HepG2 (cell line): Measurements from ENCODE around the gene TXNDC12. TPM values are rescaled to one million over a fixed set of nuclear protein-coding genes. Genes with fewer than 3 reads are reported as not detected.

ENCODE experiments used
- ATAC-seq: fragments of 200-7000 bp; cut with Tn5 transposase; 3 replicates; pipeline ENCODE4 v1.9.1; 2020; ENCODE audit warnings: mild to moderate bottlenecking, moderate library complexity
- BruUV-seq: library from RNA; stranded (reverse); fragments of 400-500 nt; replicated peaks from 2 replicates; lab custom pipeline; 2021; lab: Mats Ljungman, UMichigan
- CTCF ChIA-PET: fragments of 300-600 bp; formaldehyde crosslinking; extraction: SDS; loops from one replicate; lab custom pipeline; 2021; ENCODE audit warnings: low total read pairs, inconsistent platforms, low intra/inter-chr PET ratio; lab: Yijun Ruan, JAX
- POLR2A ChIA-PET: fragments of 350-600 bp; sonication (Branson Sonifier 250); formaldehyde crosslinking; loops from one replicate; lab custom pipeline; 2020; ENCODE audit warnings: antibody characterized with exemption, inconsistent platforms; lab: Yijun Ruan, JAX
- DNase-seq: peaks from one replicate; pipeline ENCODE4 v3.0.0-alpha.2; 2015; ENCODE audit warnings: low spot score
- FAIRE-seq: peaks from 3 replicates; lab custom pipeline; 2011; peaks lifted over from hg19 to GRCh38; lab: Jason Lieb, UNC
- H2AFZ ChIP-seq: one replicate; pipeline ENCODE4 v1.6.1; 2011; ENCODE audit warnings: low read length, inconsistent platforms
- H3K27ac ChIP-seq: fragments of 300-600 bp; 3 replicates; pipeline ENCODE4 v1.8.0; 2011; ENCODE audit warnings: mixed run types, mild to moderate bottlenecking, mixed read lengths, low read length, inconsistent platforms; ENCODE audit not compliant: insufficient read depth; ENCODE audit errors: extremely low read length
- H3K27me3 ChIP-seq, 2 experiments: fragments of 200-600 bp in 1 of 2; 2 replicates in 1 of 2; 3 replicates in 1 of 2; pipeline versions ENCODE4 v1.6.0 to v1.8.0; 2011; ENCODE audit warnings: low read length in 2 of 2, mild to moderate bottlenecking in 2 of 2, moderate library complexity in 2 of 2, inconsistent platforms in 1 of 2; ENCODE audit not compliant: insufficient read depth in 2 of 2, control insufficient read depth in 1 of 2
- H3K36me3 ChIP-seq, 2 experiments: fragments of 200-600 bp in 1 of 2; replicated peaks in 1 of 2; 2 replicates in 1 of 2; 3 replicates in 1 of 2; pipeline versions ENCODE4 v1.5.1 to v1.8.0; 2011; ENCODE audit warnings: low read length in 2 of 2, inconsistent platforms in 1 of 2; ENCODE audit not compliant: insufficient read depth in 2 of 2, control insufficient read depth in 1 of 2
- H3K4me1 ChIP-seq: 2 replicates; pipeline ENCODE4 v1.5.1; 2012; ENCODE audit warnings: low read length, inconsistent platforms; ENCODE audit not compliant: insufficient read depth
- H3K4me2 ChIP-seq: 2 replicates; pipeline ENCODE4 v1.6.0; 2011; ENCODE audit warnings: low read depth, low read length, inconsistent platforms
- H3K4me3 ChIP-seq, 3 experiments: fragments of 200-600 bp in 1 of 3; sonication (generic), shearing (Covaris generic) in 1 of 3; replicated peaks in 1 of 3; 2 replicates each; pipeline ENCODE4 v1.5.1; 2011 to 2016; ENCODE audit warnings: low read length in 3 of 3, inconsistent platforms in 2 of 3, low read depth in 2 of 3, mild to moderate bottlenecking in 2 of 3, control low read depth in 1 of 3, mixed read lengths in 1 of 3; ENCODE audit not compliant: insufficient read depth in 1 of 3
- H3K79me2 ChIP-seq: one replicate; pipeline ENCODE4 v1.6.1; 2011; ENCODE audit warnings: low read length, inconsistent platforms; ENCODE audit not compliant: insufficient read depth
- H3K9ac ChIP-seq: 2 replicates; pipeline ENCODE4 v1.6.0; 2011; ENCODE audit warnings: mild to moderate bottlenecking, low read depth, low read length, inconsistent platforms; ENCODE audit not compliant: insufficient read depth
- H3K9me3 ChIP-seq: 2 replicates; pipeline ENCODE4 v1.5.1; 2012; ENCODE audit warnings: mild to moderate bottlenecking, low read length
- H4K20me1 ChIP-seq: 2 replicates; pipeline ENCODE4 v1.6.0; 2011; ENCODE audit warnings: inconsistent platforms, mild to moderate bottlenecking, low read length, moderate library complexity; ENCODE audit not compliant: insufficient read depth
- HNRNPUL1 ChIP-seq: fragments of 200-400 bp; formaldehyde crosslinking; IDR thresholded peaks from 2 replicates; pipeline ENCODE4 v1.6.1; 2017; ENCODE audit warnings: low read depth, mild to moderate bottlenecking, low read length, moderate library complexity
- LCORL ChIP-seq, 2 experiments: fragments of 450-650 bp in 1 of 2; sonication (generic) in 1 of 2; formaldehyde crosslinking in 1 of 2; IDR thresholded peaks; 2 replicates each; pipeline versions ENCODE4 v1.5.0 to v1.6.1; 2017 to 2020; ENCODE audit warnings: antibody characterized with exemption in 1 of 2, missing genetic modification reagents in 1 of 2
- MBNL3 ChIP-seq: fragments of 250-450 bp; sonication (Bioruptor Pico); conservative IDR thresholded peaks from 2 replicates; pipeline ENCODE4 v1.8.0; 2022; ENCODE audit warnings: mild to moderate bottlenecking, inconsistent platforms
- RAD51 ChIP-seq: fragments of 450-650 bp; IDR thresholded peaks from 2 replicates; pipeline ENCODE4 v1.6.1; 2016; ENCODE audit warnings: borderline replicate concordance
- SIN3A ChIP-seq: IDR thresholded peaks from 2 replicates; pipeline ENCODE4 v1.6.1; 2011; ENCODE audit warnings: low read depth, mild to moderate bottlenecking, control low read depth, low read length, borderline replicate concordance
- SMARCE1 ChIP-seq: fragments of 450-650 bp; IDR thresholded peaks from 2 replicates; pipeline ENCODE4 v1.6.1; 2017; ENCODE audit warnings: borderline replicate concordance
- TCF7L2 ChIP-seq: IDR thresholded peaks from 2 replicates; pipeline ENCODE4 v1.6.1; 2011; ENCODE audit warnings: mild to moderate bottlenecking, low read depth, low read length, moderate library complexity
- TEAD3 ChIP-seq: optimal IDR thresholded peaks from 2 replicates; pipeline ENCODE3; 2016; ENCODE audit warnings: borderline replicate concordance
- ZKSCAN1 ChIP-seq: fragments of 150-350 bp; IDR thresholded peaks from 2 replicates; pipeline ENCODE4 v1.6.1; 2014; ENCODE audit warnings: low read length
- WGBS: methylation state at CpG from one replicate; pipeline ENCODE4 v1.1.6; 2017; ENCODE audit warnings: low lambda C conversion rate; 5-methylcytosine and 5-hydroxymethylcytosine counted together
- in situ Hi-C: cut with HindIII; loops from 2 replicates; pipeline ENCODE4 v1.10.0; 2017; ENCODE audit warnings: low pct_unique_long_range_greater_than_20kb; ENCODE audit not compliant: extremely low pct_ligation_motif_present
- intact Hi-C: fragments of 100-400 bp; cut with micrococcal nuclease; formaldehyde crosslinking; loops from one replicate; pipeline ENCODE4 v1.10.0; 2022; ENCODE audit not compliant: unreplicated experiment
- polyA plus RNA-seq, 8 experiments: library from polyadenylated mRNA; depleted of rRNA in 3 of 8; stranded (reverse) in 7 of 8; unstranded in 1 of 8; fragments of >200 nt; fragmentation: Illumina TruSeq in 4 of 8; extraction: Trizol in 4 of 8; gene quantifications; 2 replicates each; pipeline versions ENCODE4 v1.2.1 to v1.2.3, GENCODE V29; 2011 to 2016; ENCODE audit warnings: low read depth in 4 of 8, missing spikeins in 1 of 8, mixed read lengths in 1 of 8; ENCODE audit not compliant: insufficient read depth in 1 of 8
- total RNA-seq, 5 experiments: library from RNA; depleted of rRNA; stranded (reverse); fragments of >200 nt; fragmentation: Illumina TruSeq; extraction: Trizol; gene quantifications; 2 replicates each; pipeline ENCODE4 v1.2.3, GENCODE V29; 2016; ENCODE audit warnings: low read depth in 1 of 5
- TF ChIP-seq, protein P1 (sequence below): sonication (generic); formaldehyde crosslinking; IDR thresholded peaks from 2 replicates; pipeline ENCODE4 v1.8.0; 2022; ENCODE audit warnings: low read depth, missing genetic modification reagents

The TXNDC12 gene
- total and polyA plus RNA-seq, 2 of the 13 experiments (the other 11 are each of a cell fraction or from before 2014, with no cell fraction given): 65.6 to 67.2 TPM

DNA sequence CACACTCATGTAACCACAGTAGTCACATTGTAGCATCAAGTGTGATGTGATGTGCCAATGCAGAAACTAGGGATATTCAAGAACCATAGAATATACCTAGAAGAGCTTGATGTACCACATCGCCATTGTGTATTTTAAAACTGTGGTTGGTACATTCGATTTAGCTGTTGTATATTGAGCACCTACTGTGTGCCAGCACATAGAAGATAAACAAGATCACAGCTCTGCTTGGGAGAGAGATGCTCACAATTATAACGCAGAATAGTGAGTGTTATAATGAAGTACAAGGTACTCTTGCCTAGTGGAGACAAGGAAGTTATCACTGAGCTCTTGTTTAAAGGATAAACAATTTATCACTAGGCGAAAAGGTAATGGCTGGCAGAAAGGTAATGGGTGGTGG is 5.8 kb upstream of the TXNDC12 start:
- Histone ChIP-seq H3K9me3 (no peaks in the 10 kb centered on the region), H3K4me1 (peaks cover 43% of the 10 kb centered on the region), H3K4me2 (no peak overlapping the region), H3K36me3 (peaks cover 17 to 48% of the 10 kb centered on the region in 2 experiments), H2AFZ (no peak overlapping the region), H3K27me3 (no peaks in the 10 kb centered on the region; a peak in 1 of 5 replicates), H3K79me2 (peaks cover 68% of the 10 kb centered on the region), H3K4me3 (no peak overlapping the region), H3K27ac (no peak overlapping the region), H4K20me1 (peaks cover 36% of the 10 kb centered on the region), H3K9ac (no peak overlapping the region)
- in situ Hi-C loops: no loop called here
- no peak for FAIRE-seq
- BruUV-seq: no TSS peak
- POLR2A ChIA-PET: interaction anchor here (1.0 to 1.9 kb wide), 3 partner anchors 9 to 19 kb away, joined by 4 to 5 read pairs (median 4); no protein-coding TSS in a partner anchor
- TF ChIP-seq ZKSCAN1 (peak; percentile 58; the same call in 1 of the 2 replicates), RAD51 (no peak)
- CTCF ChIA-PET: no interaction called here
- intact Hi-C loops: no loop called here
- ATAC-seq: no peak
- WGBS: 94% methylated on average over 4 of the region's 4 CpGs
- DNase-seq: no peak

DNA sequence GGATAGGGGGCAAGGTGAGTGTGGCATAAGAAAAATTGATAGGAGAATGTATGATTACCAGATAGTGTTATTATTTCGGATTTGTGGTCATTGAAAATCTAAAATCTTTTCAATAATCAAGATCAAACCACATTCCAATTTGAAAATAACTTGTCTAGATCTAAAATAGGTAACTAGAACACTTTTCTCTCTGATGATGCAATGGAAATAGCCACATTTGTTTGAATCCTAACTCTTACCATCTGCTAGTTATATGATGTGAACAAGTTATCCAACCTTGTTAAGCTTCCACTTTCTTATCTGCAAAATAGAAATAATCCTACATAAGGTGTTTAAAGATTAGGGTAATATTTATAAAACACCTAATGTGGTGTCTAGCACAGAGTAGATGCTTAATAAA is 4.9 kb upstream of the TXNDC12 start:
- no peak overlapping the region for H3K4me3 ChIP-seq
- TF ChIP-seq, protein P1, sequence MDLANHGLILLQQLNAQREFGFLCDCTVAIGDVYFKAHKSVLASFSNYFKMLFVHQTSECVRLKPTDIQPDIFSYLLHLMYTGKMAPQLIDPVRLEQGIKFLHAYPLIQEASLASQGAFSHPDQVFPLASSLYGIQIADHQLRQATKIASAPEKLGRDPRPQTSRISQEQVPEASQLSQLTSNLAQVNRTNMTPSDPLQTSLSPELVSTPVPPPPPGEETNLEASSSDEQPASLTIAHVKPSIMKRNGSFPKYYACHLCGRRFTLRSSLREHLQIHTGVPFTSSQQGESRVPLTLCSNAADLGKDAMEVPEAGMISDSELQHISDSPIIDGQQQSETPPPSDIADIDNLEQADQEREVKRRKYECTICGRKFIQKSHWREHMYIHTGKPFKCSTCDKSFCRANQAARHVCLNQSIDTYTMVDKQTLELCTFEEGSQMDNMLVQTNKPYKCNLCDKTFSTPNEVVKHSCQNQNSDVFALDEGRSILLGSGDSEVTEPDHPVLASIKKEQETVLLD: no peak
- TF ChIP-seq TCF7L2: no peak
- TF ChIP-seq LCORL (IDR thresholded peaks at IDR 0.05): no peak
- no peak for TF ChIP-seq LCORL (CRISPR knock-in tag; IDR thresholded peaks at IDR 0.05)
- TF ChIP-seq SMARCE1: no peak
- no peak for TF ChIP-seq SIN3A
- no peak for TF ChIP-seq MBNL3 (CRISPR knock-in tag)
- TF ChIP-seq HNRNPUL1: no peak
- TF ChIP-seq TEAD3: no peak
- in situ Hi-C loops: no loop called here
- ATAC-seq (no peak), FAIRE-seq (no peak), DNase-seq (no peak)
- 0 out of 2 replicates have a peak overlapping the region, but pooled peaks have one; percentile 40 for H3K4me2 ChIP-seq
- no peak overlapping the region for H2AFZ ChIP-seq
- peaks cover 36% of the 10 kb centered on the region for H4K20me1 ChIP-seq
- no peak overlapping the region for H3K9ac ChIP-seq
- 97% methylated on average over 1 of the region's 1 CpG for WGBS
- ChIA-PET CTCF (no interaction called here), POLR2A (interaction anchor here (1.2 to 1.9 kb wide), 3 partner anchors 10 to 20 kb away, joined by 4 to 11 read pairs (median 4); no protein-coding TSS in a partner anchor)
- intact Hi-C loops: no loop called here
- BruUV-seq: no TSS peak
- H3K4me1 ChIP-seq: peaks cover 43% of the 10 kb centered on the region
- no peak overlapping the region for H3K27ac ChIP-seq
- no peaks in the 10 kb centered on the region; a peak in 1 of 5 replicates for H3K27me3 ChIP-seq
- H3K9me3 ChIP-seq: no peaks in the 10 kb centered on the region
- peaks cover 68% of the 10 kb centered on the region for H3K79me2 ChIP-seq
- H3K36me3 ChIP-seq: peaks cover 15 to 38% of the 10 kb centered on the region in 2 experiments
